ENCODE data around the gene TSHZ3.

Gene TSHZ3

GRCh38 chr19:31340042-31341025 lies 8.9 kb downstream of the TSHZ3 start:
- no peak for DNase-seq (ENCODE audit: low read depth)
- no peak overlapping the region for H3K4me3 ChIP-seq (ENCODE audit: low read depth, low read length)

- no peak overlapping the region for H3K4me3 ChIP-seq (ENCODE audit: low read depth, low read length)
- DNase-seq (ENCODE audit: low read depth): no peak
Measured at GRCh38 chr19:31339411-31339810, 9.8 kb downstream of the TSHZ3 start.

DNA sequence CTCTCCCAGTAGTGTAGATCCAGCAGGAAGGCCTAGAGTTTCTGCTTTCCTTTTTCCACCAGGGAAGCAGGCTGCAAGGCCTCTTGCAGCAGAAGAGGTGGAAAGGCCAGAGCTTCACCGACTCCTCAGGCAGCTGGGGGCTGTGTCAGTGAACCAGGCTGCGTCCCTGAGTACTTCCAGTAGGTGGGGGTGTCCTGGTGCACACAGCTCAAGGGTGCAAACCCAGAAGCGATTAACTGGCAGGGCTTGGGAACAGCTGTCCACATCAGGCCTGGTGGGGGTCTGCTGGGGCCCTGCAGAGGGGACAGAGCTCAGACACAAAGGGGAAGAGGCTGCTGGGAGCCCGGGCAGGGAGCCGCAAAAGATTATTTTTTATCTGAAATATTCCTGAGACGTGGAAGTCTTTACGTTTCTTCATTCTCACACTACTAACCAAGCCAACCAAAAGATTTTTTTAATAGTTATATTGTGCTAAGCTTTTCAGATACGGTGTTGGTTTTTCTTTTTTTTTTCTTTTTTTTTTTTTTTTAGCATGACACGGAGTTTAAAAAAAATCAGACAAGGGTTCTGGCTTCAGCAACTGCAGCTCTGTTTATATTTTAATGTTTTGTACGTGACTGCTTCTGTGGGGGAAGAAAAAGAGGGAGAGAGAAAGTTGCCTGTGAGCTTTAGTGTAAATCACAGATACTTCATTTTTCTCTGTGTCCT lies 11.0 kb downstream of the TSHZ3 start:
- peak; percentile 66 for DNase-seq (ENCODE audit: low read depth)
- H3K4me3 ChIP-seq (ENCODE audit: low read depth, low read length): no peak overlapping the region

- no peak for DNase-seq (ENCODE audit: low read depth)
- no peak overlapping the region for H3K4me3 ChIP-seq (ENCODE audit: low read depth, low read length)
Measured at GRCh38 chr19:31337008-31337914, 12.0 kb downstream of the TSHZ3 start.

DNA sequence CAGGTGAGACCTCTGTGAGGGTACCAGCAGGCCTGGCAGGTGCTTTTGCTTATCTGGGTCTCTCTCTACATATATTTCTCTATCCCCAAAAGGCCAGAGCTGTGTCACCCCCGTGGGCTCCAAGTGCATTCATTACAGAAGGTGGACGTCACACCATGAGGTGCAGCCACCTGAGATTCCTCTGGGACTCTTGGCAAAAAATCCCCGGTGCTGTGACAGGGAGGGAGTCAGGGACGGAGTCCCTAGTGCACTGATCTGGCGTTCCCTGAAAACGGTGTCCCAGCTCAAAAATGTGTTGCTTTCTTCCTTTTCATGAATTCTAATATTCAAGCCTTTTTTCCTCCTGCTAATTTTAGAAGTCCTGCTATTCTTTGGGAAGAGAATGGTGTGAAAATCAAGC lies 13.5 kb downstream of the TSHZ3 start:
- DNase-seq (ENCODE audit: low read depth): no peak
- no peak overlapping the region for H3K4me3 ChIP-seq (ENCODE audit: low read depth, low read length)

GRCh38 chr19:31334849-31335624 lies 14.2 kb downstream of the TSHZ3 start:
- H3K4me3 ChIP-seq (ENCODE audit: low read depth, low read length): no peak overlapping the region
- DNase-seq (ENCODE audit: low read depth): no peak

DNA sequence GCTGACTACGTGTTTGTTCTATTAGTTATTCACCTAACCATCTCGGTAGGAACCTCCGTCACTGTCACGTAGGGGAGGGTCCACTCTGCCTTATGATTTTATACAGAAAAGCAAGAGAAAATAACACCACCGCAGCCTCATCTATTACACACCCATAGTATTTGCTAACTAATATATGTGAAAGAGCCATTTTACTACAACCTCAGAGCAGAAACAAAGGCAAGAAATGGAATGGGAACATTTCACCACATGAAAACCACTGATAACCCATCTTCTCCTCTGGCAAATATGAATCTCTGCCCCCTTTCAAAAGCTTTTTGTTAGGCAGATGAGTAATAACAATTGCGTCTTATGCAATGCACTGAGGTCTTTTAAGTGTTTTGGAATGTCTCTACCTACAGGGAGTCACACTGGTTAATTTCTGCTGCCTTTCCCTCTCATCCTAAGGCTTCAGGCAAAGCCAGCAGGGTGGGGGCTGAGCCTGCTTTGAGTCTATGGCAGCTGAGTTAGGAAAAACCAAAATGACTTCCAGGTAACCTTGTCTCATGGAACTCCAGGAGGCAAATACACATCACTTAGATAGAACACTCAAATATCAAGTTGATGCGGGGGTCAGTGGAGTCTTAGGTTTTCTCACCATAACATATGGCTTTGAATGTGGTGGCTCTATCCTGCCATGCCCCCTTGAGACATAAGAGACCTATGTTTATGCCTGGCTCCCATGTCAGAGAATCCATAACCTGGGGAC lies 15.0 kb downstream of the TSHZ3 start:
- H3K4me3 ChIP-seq (ENCODE audit: low read depth, low read length): no peak overlapping the region
- no peak for DNase-seq (ENCODE audit: low read depth)

- DNase-seq (ENCODE audit: low read depth): no peak
- no peak overlapping the region for H3K4me3 ChIP-seq (ENCODE audit: low read depth, low read length)
Measured at GRCh38 chr19:31332096-31332495, 17.1 kb downstream of the TSHZ3 start.

GRCh38 chr19:31331536-31331935 lies 17.7 kb downstream of the TSHZ3 start:
- H3K4me3 ChIP-seq (ENCODE audit: low read depth, low read length): no peak overlapping the region
- DNase-seq (ENCODE audit: low read depth): no peak

DNA sequence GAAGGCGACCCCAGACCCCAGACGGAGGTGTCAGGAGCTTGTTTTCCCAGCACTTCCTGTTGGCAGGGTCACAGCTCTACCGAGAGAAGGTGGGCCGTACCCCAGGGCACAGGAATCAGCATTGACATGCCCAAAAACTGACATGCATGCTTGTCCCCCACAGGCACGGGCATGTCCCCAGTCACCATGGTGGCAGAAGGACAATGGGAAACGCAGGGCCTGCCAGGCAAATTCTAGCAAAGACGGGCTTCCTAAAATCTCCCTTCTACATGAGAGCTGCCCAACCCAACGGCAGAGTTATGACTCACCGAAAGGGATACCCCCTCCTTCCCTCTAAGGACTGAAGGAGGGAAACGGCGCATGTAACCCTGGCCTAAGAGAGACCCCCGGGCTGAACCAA lies 18.5 kb downstream of the TSHZ3 start:
- DNase-seq (ENCODE audit: low read depth): no peak

GRCh38 chr19:31330237-31330636 lies 19.0 kb downstream of the TSHZ3 start:
- H3K4me3 ChIP-seq (ENCODE audit: low read depth, low read length): no peak overlapping the region
- DNase-seq (ENCODE audit: low read depth): no peak

More for the DNA sequence above, 18.5 kb downstream of the TSHZ3 start:
- H3K4me3 ChIP-seq (ENCODE audit: low read depth, low read length): no peak overlapping the region

- DNase-seq (ENCODE audit: low read depth): no peak
Measured at GRCh38 chr19:31329819-31330218, 19.4 kb downstream of the TSHZ3 start.

GRCh38 chr19:31328238-31328637 lies 21.0 kb downstream of the TSHZ3 start:
- DNase-seq (ENCODE audit: low read depth): no peak

More at GRCh38 chr19:31329819-31330218, 19.4 kb downstream of the TSHZ3 start:
- H3K4me3 ChIP-seq (ENCODE audit: low read depth, low read length): no peak overlapping the region

DNA sequence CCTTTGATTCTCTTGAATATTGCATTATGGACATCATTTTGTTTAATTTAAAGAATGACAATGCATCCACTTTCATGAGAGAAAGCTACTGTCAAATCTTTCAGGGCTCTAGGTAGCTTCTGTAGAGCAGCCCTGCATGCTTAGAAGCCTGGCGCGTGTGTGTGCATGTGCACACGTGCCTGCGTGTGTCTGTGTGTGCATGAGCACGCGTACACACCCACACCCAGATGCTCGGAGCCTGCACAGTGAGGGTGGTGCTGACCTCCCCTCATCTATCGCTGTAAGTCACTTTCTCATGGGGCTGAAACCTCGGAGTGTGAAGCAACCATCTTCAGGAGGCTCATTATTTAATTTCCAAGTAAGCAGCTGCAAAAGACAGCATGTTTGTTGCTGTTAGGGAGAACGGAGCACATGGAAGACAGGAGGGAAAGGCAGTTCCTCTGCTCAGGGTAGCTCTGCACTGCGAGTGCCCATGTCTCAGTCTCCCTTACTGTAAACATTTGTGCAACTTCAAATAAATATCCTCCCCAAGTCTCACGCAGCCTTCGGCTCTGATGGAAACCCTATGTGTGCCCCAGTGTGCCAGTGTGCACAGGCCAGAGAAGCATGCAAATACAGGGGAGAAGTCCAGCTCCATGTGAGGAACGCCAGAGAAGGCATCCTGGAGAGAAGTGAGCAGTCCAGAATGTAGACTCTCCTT lies 22.8 kb downstream of the TSHZ3 start:
- no peak for DNase-seq (ENCODE audit: low read depth)
- no peak overlapping the region for H3K4me3 ChIP-seq (ENCODE audit: low read depth, low read length)

More at GRCh38 chr19:31328238-31328637, 21.0 kb downstream of the TSHZ3 start:
- H3K4me3 ChIP-seq (ENCODE audit: low read depth, low read length): no peak overlapping the region

DNA sequence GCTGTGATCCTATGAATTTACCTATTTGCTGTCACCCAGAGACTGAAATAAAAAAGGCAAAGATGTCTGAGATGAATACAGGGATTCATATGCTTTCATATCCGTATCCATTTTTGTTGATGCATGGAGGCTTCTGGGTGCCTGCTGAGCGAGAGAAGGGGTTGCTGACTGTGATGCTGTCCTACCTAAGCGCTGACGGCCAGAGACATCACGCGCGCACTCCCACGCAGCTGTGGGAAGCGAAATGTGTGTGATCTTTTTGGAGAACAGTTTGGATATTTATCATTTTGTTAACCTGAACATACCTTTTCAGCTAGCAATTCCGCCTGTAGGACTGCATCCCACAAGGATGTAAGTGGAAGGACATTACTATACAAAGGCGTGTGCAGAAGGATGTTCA lies 23.9 kb downstream of the TSHZ3 start:
- no peak for DNase-seq (ENCODE audit: low read depth)
- no peak overlapping the region for H3K4me3 ChIP-seq (ENCODE audit: low read depth, low read length)

DNA sequence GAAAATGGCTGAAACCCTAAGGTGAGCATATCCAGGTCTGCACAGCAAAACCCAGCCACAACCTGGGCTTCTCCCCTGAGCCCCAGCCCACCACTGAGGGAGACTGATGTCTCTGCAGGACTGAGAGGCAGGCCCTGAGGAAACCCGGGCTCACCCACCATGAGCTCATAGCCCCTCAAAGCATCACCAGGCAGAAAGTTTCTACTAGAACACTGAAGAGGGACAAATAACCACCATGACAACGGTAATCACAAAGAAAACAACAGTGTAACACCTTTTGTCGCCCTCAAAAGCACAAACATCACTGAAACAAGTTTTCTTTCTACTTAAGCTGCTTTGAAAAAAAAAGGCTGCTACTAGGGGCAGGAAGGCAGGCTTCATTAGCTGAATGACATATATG lies 29.8 kb downstream of the TSHZ3 start:
- no peak for DNase-seq (ENCODE audit: low read depth)
- no peak overlapping the region for H3K4me3 ChIP-seq (ENCODE audit: low read depth, low read length)

DNA sequence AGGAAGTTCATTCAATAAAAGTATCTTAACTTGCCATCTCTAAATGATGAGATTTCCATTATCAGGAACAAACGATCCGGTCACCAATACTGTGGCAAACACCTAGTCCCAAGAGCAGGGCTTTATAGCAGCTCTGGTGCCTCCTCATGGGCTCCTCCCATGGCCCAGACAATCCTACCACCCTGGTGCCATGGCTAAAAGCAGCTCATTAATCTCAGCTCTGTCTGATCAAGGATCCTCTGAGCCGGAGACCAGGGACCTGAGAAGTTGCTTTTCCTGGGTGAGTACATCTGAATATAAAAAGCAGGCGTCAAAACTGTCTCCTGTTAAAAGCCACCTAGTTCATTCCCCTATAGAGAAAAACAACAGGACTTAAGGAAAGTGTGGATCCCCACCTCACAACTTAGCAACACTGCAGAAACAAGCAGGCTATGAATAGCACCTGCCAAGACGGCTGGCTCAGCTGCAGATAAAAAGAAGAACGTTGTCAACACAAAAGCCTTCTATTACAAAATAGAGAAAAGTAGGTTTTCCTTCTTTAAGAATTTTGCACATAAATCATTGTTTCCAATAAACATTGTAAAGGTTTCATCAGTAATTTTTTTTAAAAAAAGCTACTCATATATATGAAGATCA lies 30.3 kb downstream of the TSHZ3 start:
- no peak overlapping the region for H3K4me3 ChIP-seq (ENCODE audit: low read depth, low read length)

More for the DNA sequence above, 30.3 kb downstream of the TSHZ3 start:
- no peak for DNase-seq (ENCODE audit: low read depth)
